Left lung (tissue), 10 donors: ENCODE results near the gene COMT. TPM values are rescaled to one million over a fixed set of nuclear protein-coding genes. Genes with fewer than 3 reads are reported as not detected.

Source experiments
- ATAC-seq: fragments of 200-7000 bp; cut with Tn5 transposase; one replicate; pipeline ENCODE4 v1.9.1; 2020; ENCODE audit warnings: moderate library complexity
- DNase-seq, 4 donors: peaks; one replicate each; pipeline ENCODE4 v3.0.0-alpha.2; 2013 to 2020
- H3K27ac ChIP-seq, 2 donors: fragments of 200-600 bp; sonication (generic) in 1 of 2; one replicate each; pipeline versions ENCODE4 v1.5.0 to v1.8.0; 2020 to 2021
- H3K27me3 ChIP-seq, 2 donors: fragments of 200-600 bp; sonication (generic) in 1 of 2; one replicate each; pipeline versions ENCODE4 v1.5.0 to v1.8.0; 2020 to 2021
- H3K36me3 ChIP-seq, 2 donors: fragments of 200-600 bp; sonication (generic) in 1 of 2; one replicate each; pipeline versions ENCODE4 v1.5.0 to v1.8.0; 2020 to 2021
- H3K4me1 ChIP-seq, 2 donors: fragments of 200-600 bp; one replicate each; pipeline ENCODE4 v1.8.0; 2021
- H3K4me3 ChIP-seq, 2 donors: fragments of 200-600 bp; sonication (generic) in 1 of 2; one replicate each; pipeline versions ENCODE4 v1.5.0 to v1.8.0; 2020 to 2021; ENCODE audit warnings: mild to moderate bottlenecking in 1 of 2
- H3K9me3 ChIP-seq, 2 donors: fragments of 200-600 bp; sonication (generic) in 1 of 2; one replicate each; pipeline versions ENCODE4 v1.5.0 to v1.8.0; 2020 to 2021
- intact Hi-C, 2 donors: fragments of 100-400 bp; cut with DNase I; formaldehyde crosslinking; loops; one replicate each; pipeline versions ENCODE4 v1.11.2 to v1.14.2; 2022
- microRNA-seq, 2 donors: library from miRNA; unstranded; fragments of <30 nt; microRNA quantifications; one replicate each; pipeline ENCODE4, GENCODE V29; 2019
- polyA plus RNA-seq, 6 donors: library from polyadenylated mRNA; unstranded; fragments of 120-200 nt; gene quantifications; one replicate each; pipeline ENCODE4 v1.2.1, GENCODE V29; 2013; ENCODE audit not compliant: insufficient read length in 6 of 6
- total RNA-seq, 2 donors: library from RNA; stranded (reverse); fragmentation: NEBNext Ultra II Directional; extraction: Animal tissue kit (Norgen Biotek cat#: 25700); gene quantifications; one replicate each; pipeline ENCODE4 v1.2.1, GENCODE V29; 2021
- TF ChIP-seq, protein P1 (sequence below), 2 donors: fragments of 200-600 bp; sonication (generic) in 1 of 2; IDR thresholded peaks; one replicate each; pipeline versions ENCODE4 v1.5.0 to v1.8.0; 2021; ENCODE audit warnings: antibody characterized with exemption in 2 of 2
- donor health status: DM: no; HTN: yes; CAD: no.
- donor health status: DM: no; HTN: no; CAD: no.

The COMT gene
- total and polyA plus RNA-seq, 8 donors: 90.1 to 249 (median 102) TPM

GRCh38 chr22:20016734-20017621 is 75.4 kb downstream of the COMT start, which contains the start of gene ARVCF:
TSS of gene ARVCF (minus strand) at chr22:20016823. CDS start at chr22:19990794, 26,029 bp downstream.
- intact Hi-C loops: no loop called here
- peak within 1 kb of the TSS; percentile 66 to 88 for H3K4me3 ChIP-seq
- no peak within 1 kb of the TSS for H3K27ac ChIP-seq
- no peaks in the 10 kb centered on the region for H3K36me3 ChIP-seq
- peaks cover 0 to 31% of the 10 kb centered on the region in 2 donors for H3K27me3 ChIP-seq
- peaks cover 13 to 42% of the 10 kb centered on the region in 2 donors for H3K4me1 ChIP-seq
- TF ChIP-seq, protein P1, sequence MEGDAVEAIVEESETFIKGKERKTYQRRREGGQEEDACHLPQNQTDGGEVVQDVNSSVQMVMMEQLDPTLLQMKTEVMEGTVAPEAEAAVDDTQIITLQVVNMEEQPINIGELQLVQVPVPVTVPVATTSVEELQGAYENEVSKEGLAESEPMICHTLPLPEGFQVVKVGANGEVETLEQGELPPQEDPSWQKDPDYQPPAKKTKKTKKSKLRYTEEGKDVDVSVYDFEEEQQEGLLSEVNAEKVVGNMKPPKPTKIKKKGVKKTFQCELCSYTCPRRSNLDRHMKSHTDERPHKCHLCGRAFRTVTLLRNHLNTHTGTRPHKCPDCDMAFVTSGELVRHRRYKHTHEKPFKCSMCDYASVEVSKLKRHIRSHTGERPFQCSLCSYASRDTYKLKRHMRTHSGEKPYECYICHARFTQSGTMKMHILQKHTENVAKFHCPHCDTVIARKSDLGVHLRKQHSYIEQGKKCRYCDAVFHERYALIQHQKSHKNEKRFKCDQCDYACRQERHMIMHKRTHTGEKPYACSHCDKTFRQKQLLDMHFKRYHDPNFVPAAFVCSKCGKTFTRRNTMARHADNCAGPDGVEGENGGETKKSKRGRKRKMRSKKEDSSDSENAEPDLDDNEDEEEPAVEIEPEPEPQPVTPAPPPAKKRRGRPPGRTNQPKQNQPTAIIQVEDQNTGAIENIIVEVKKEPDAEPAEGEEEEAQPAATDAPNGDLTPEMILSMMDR (IDR thresholded peaks at IDR 0.05): peak in 1 of 2 donors; percentile 22
- ATAC-seq (peak; percentile 77), DNase-seq (peak; percentile 84 to 92 (median 90))
- no peaks in the 10 kb centered on the region for H3K9me3 ChIP-seq

GRCh38 chr22:20017622-20017958 is 76.0 kb downstream of the COMT start:
- Histone ChIP-seq H3K27me3 (peaks cover 0 to 31% of the 10 kb centered on the region in 2 donors), H3K9me3 (no peaks in the 10 kb centered on the region), H3K4me3 (peak overlapping the region in 1 of 2 donors; percentile 88), H3K4me1 (peaks cover 19 to 48% of the 10 kb centered on the region in 2 donors), H3K27ac (no peak overlapping the region), H3K36me3 (no peaks in the 10 kb centered on the region)
- intact Hi-C loops: no loop called here
- DNase-seq (peak in 1 of 4 donors; percentile 23), ATAC-seq (no peak)
- TF ChIP-seq, protein P1 (IDR thresholded peaks at IDR 0.05): no peak

DNA sequence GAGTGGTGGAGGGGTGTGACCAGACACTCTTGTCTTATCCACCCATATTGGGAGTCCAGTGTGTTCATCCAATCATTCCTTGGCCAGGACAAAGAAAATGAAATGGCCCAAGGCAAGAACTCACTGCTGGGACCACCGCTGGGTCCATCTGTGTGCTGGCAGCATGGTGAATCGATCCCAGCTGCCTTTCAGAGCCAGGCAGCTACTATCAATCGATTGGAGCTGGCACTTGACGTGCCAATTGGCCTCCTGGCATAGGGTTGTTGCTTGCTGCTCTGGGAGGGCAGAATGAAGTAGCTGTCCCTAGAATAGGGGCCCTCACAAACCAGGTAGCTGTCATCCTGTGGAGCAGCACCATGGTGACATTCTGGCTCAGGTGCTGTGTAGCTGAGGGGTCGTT is 76.4 kb downstream of the COMT start:
- Histone ChIP-seq H3K9me3 (no peaks in the 10 kb centered on the region), H3K4me1 (peaks cover 21 to 52% of the 10 kb centered on the region in 2 donors), H3K27ac (no peak overlapping the region), H3K27me3 (peaks cover 0 to 31% of the 10 kb centered on the region in 2 donors), H3K36me3 (no peaks in the 10 kb centered on the region), H3K4me3 (no peak overlapping the region)
- TF ChIP-seq, protein P1 (IDR thresholded peaks at IDR 0.05): no peak
- ATAC-seq (no peak), DNase-seq (peak in 1 of 4 donors; percentile 8)
- intact Hi-C loops: no loop called here

Small RNA genes within 50 kb of the gene (microRNA-seq; reads per million reads assigned to microRNA genes)
- gene MIR4761: 0 reads per million in 2 donors

Other genes with a start within 250 kb of the COMT start
- 10 to 100 TPM; 14.6 to 20.3 TPM for gene SEPTIN5, start 227.3 kb upstream of the COMT start, total RNA-seq
- 10 to 100 TPM; 56.6 to 80.0 (median 65.0) TPM for gene SEPTIN5, start 227.3 kb upstream of the COMT start, polyA plus RNA-seq
- 1 to 10 TPM in 1 of 2 donors, not detected in 1; 3.6 TPM for gene GP1BB, start 218.2 kb upstream of the COMT start, total RNA-seq
- gene GP1BB, start 218.2 kb upstream of the COMT start, polyA plus RNA-seq: 10 to 100 TPM in 1 of 6 donors, 1 to 10 TPM in 5; 3.3 to 11.1 (median 6.3) TPM
- gene TBX1, start 181.0 kb upstream of the COMT start, total RNA-seq: 10 to 100 TPM in 1 of 2 donors, 1 to 10 TPM in 1; 4.4 to 11.2 TPM
- 10 to 100 TPM in 3 of 6 donors, 1 to 10 TPM in 3; 6.9 to 12.2 (median 10.4) TPM for gene TBX1, start 181.0 kb upstream of the COMT start, polyA plus RNA-seq
- gene GNB1L, start 86.9 kb upstream of the COMT start, total RNA-seq: 1 to 10 TPM; 6.7 to 7.9 TPM
- 1 to 10 TPM; 4.3 to 7.2 (median 5.2) TPM for gene GNB1L, start 86.9 kb upstream of the COMT start, polyA plus RNA-seq
- gene RTL10, start 86.9 kb upstream of the COMT start, total RNA-seq: 10 to 100 TPM; 21.4 to 28.0 TPM
- gene RTL10, start 86.9 kb upstream of the COMT start, polyA plus RNA-seq: 10 to 100 TPM; 18.4 to 34.7 (median 29.5) TPM
- gene TXNRD2, start within 50 bp of the COMT start, total RNA-seq: 10 to 100 TPM; 36.5 to 42.8 TPM
- 10 to 100 TPM; 17.6 to 24.2 (median 20.7) TPM for gene TXNRD2, start within 50 bp of the COMT start, polyA plus RNA-seq
- gene ARVCF, start 75.1 kb downstream of the COMT start, total RNA-seq: 10 to 100 TPM; 18.2 to 22.4 TPM
- gene ARVCF, start 75.1 kb downstream of the COMT start, polyA plus RNA-seq: 10 to 100 TPM; 21.0 to 40.3 (median 26.7) TPM
- gene TANGO2, start 79.3 kb downstream of the COMT start, total RNA-seq: 10 to 100 TPM; 45.9 to 47.2 TPM
- gene TANGO2, start 79.3 kb downstream of the COMT start, polyA plus RNA-seq: 10 to 100 TPM; 10.9 to 17.2 (median 12.6) TPM
- 10 to 100 TPM; 28.9 to 34.9 TPM for gene DGCR8, start 138.5 kb downstream of the COMT start, total RNA-seq
- 10 to 100 TPM; 42.2 to 63.2 (median 46.8) TPM for gene DGCR8, start 138.5 kb downstream of the COMT start, polyA plus RNA-seq
- gene RANBP1, start 174.3 kb downstream of the COMT start, total RNA-seq: 100 to 1,000 TPM in 1 of 2 donors, 10 to 100 TPM in 1; 63.7 to 111 TPM
- 100 to 1,000 TPM; 134 to 184 (median 154) TPM for gene RANBP1, start 174.3 kb downstream of the COMT start, polyA plus RNA-seq
- 10 to 100 TPM; 40.9 to 60.4 TPM for gene TRMT2A, start 175.5 kb downstream of the COMT start, total RNA-seq
- gene TRMT2A, start 175.5 kb downstream of the COMT start, polyA plus RNA-seq: 10 to 100 TPM; 39.3 to 54.9 (median 46.6) TPM
- 10 to 100 TPM; 63.0 to 81.8 TPM for gene ZDHHC8, start 190.0 kb downstream of the COMT start, total RNA-seq
- gene ZDHHC8, start 190.0 kb downstream of the COMT start, polyA plus RNA-seq: 10 to 100 TPM; 34.4 to 56.1 (median 43.7) TPM
- 1 to 10 TPM; 1.1 to 1.4 TPM for gene CCDC188, start 209.3 kb downstream of the COMT start, total RNA-seq
- gene CCDC188, start 209.3 kb downstream of the COMT start, polyA plus RNA-seq: 1 to 10 TPM; 1.1 to 3.9 (median 2.0) TPM